Measurements from ENCODE around the gene PACRG.

DNA sequence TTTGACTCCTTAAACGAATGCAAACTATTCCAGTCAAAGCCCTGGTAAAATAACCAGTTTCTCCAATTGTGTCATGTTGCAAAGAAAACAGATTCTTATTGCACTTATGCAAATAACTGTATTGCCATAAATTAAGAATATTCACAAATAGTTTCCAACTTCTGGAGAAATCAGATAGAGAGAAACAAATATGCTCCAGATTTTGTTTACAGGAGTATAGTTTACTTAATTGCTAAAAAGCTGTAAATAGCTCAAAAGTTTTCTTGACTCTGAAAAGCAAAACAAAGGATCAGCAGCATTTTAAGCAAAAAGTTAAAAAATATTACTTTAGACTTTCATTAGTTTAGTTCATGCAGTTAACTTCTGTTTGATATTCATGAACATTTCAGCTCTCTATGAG lies 304.2 kb downstream of the PACRG start:
- no peak for TF ChIP-seq EP300 (IDR thresholded peaks at IDR 0.05)
- TF ChIP-seq, protein P1, sequence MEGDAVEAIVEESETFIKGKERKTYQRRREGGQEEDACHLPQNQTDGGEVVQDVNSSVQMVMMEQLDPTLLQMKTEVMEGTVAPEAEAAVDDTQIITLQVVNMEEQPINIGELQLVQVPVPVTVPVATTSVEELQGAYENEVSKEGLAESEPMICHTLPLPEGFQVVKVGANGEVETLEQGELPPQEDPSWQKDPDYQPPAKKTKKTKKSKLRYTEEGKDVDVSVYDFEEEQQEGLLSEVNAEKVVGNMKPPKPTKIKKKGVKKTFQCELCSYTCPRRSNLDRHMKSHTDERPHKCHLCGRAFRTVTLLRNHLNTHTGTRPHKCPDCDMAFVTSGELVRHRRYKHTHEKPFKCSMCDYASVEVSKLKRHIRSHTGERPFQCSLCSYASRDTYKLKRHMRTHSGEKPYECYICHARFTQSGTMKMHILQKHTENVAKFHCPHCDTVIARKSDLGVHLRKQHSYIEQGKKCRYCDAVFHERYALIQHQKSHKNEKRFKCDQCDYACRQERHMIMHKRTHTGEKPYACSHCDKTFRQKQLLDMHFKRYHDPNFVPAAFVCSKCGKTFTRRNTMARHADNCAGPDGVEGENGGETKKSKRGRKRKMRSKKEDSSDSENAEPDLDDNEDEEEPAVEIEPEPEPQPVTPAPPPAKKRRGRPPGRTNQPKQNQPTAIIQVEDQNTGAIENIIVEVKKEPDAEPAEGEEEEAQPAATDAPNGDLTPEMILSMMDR (IDR thresholded peaks at IDR 0.05): no peak

Data from ovary (tissue), 3 donors.